Stimulated activated CD4-positive, alpha-beta T cell treated with anti-CD3 and anti-CD28 coated beads, TNF-alpha, amount 100 ng/mL, for 4 hours (primary cell): ENCODE results near the gene NAV2.
"Not testable (repeated sequence)": the region's sequence is repeated elsewhere in the genome, so short reads cannot be mapped to it uniquely, and the experiment has no call there.

ENCODE experiments used
- DNase-seq, 3 experiments: peaks; one replicate each; pipeline ENCODE4 v3.0.0-alpha.2; 2020; ENCODE audit warnings: low read depth in 3 of 3

NAV2 gene

GRCh38 chr11:19953336-19953735, 240.7 kb downstream of the NAV2 start:
- no peak for DNase-seq

- no peak for DNase-seq
Observed at GRCh38 chr11:19953909-19954308, 241.3 kb downstream of the NAV2 start.

DNA sequence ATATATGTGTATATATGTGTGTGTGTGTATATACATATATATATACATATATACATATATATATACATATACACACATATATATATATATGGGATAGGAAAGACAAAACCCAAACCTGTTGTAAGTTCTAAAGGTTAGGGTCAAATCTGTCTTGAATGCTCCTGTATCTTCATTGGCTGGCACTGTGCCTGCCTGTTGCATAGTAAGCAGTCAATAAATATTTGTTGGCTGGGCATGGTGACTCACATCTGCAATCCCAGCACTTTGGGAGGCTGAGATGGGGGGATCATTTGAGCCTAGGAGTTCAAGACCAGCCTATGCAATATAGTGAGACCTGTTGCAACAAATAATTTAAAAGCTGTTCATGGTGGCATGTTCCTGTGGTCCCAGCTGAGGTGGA, 242.3 kb downstream of the NAV2 start:
- DNase-seq, result no peak

DNA sequence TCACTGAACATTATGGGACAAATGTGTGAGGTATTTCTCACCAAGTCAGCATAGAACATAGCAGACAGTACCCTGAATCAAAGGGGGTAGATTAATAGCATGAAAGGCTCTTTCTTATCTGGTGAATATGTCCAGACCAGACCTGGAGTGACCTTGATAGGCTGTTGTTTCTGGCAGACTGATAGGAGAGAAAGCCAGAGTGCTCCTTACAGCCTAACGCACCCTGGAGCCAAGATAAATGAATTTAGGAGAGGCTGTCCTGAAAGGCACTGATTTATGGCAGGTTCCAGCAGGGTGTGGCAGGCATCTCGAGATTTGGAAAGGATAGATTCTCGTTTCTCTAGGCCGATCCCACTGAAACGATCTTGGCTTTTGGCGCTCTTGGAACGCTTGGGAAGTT, 243.0 kb downstream of the NAV2 start:
- DNase-seq, result no peak

- no peak for DNase-seq
Observed at GRCh38 chr11:19956228-19956627, 243.6 kb downstream of the NAV2 start.

- DNase-seq, result no peak
Observed at GRCh38 chr11:19957294-19957943, 244.8 kb downstream of the NAV2 start.

GRCh38 chr11:19958204-19958603, 245.6 kb downstream of the NAV2 start:
- no peak for DNase-seq

- DNase-seq, result no peak
Observed at GRCh38 chr11:19959210-19959609, 246.6 kb downstream of the NAV2 start.

DNA sequence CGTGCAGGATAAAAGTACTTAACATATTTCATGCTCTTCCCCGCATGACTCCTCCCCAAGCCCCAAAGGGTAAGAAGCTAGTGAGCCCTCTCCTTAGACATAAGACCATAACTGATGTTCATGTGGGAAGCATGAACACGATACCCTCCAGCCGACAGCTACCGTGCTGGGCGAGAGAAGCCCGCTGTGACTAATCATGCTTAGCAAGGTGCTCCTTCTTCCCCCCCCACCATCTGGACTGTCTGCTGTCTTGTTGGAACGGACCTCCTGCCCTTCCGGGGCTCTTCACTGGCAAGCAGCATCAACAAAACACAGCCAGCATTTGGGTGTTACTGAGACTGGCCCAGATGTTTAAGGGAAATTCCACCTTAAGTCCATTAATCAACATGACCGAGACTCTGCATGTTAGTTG, 247.0 kb downstream of the NAV2 start:
- DNase-seq, result no peak

DNA sequence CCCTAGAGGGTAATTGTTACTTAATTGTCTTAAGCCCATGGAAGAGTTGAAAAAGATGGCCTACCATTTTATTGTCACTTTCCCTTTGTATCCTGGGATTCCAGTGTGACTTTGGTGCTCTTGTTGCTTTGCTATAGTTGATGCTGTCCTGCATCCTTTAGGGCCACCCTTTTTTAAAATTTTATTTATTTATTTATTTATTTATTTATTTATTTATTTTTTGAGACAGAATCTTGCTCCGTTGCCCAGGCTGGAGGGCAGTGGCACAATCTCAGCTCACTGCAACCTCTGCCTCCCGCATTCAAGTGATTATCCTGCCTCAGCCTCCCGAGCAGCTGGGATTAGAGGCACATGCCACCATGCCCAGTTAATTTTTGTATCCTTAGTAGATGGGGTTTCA, 247.8 kb downstream of the NAV2 start:
- not testable (repeated sequence) for DNase-seq

DNA sequence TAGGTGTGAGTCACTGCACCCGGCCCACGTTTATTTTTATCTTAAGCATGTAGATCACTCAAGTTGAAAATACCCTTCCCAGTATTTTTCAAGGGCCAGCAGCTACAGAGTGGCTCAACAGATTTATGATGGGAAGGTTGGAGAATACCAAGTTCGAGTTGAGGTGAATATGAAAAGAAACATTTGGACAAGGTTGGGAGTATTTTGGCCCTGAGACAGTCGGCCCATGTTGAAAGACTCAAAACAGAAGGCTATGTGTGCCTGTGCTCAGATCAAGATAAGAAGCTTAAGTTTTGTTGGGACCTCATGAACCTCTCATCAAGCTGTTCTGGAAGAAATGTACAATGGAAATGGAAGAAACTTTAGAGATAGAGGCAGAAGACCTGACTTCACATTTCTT, 248.6 kb downstream of the NAV2 start:
- no peak for DNase-seq

DNA sequence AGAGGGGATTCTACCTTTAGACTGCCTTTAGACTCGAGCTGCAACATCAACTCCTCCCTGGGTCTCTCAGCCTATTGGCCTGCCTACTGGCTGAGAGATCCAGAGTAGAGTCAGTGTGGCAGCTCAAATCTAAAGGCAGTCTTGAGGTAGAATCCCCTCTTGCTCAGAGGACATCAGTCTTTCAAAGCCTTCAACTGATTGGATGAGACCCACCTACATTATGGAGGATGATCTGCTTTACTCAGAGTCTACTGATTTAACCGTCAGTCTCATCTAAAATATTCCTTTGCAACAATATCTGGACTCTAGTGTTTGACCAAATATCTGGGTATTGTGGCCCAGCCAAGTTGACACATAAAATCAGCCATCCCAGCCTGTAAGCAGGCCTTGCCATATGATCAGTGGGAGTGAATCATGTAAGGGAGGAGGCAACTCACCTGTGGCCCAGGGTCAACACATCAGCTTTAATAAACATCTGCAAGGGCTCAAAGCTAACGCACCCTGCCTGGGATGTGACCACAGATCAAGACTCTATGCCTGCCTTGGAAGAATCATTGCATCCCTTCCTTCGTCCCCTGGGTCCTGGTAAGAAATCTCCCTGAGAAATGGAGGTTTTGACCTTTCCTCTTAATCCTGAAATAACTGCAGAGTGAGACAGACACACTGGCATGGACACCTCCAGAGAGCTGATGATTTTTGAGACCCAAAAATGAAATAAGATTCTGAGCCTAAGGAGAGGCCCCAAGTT, 249.6 kb downstream of the NAV2 start:
- DNase-seq, result no peak

DNA sequence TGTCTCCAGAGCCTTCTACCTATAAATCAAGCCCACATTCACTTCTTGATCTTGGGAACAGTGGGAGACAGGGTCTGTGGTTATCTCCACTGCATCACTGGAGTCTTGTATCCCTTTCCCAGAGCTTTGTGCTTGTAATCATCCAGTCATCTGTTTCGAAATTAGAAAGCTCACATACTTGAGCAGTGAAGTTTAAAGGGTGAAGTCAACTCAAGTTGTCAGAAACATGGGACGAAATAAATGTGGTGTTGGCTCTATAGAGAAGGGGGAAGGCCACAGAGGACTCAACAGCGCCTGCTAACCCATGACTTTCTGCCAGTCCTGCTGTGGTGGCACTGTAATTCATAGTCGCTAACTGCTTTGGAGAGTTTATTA, 250.2 kb downstream of the NAV2 start:
- DNase-seq, result no peak

DNA sequence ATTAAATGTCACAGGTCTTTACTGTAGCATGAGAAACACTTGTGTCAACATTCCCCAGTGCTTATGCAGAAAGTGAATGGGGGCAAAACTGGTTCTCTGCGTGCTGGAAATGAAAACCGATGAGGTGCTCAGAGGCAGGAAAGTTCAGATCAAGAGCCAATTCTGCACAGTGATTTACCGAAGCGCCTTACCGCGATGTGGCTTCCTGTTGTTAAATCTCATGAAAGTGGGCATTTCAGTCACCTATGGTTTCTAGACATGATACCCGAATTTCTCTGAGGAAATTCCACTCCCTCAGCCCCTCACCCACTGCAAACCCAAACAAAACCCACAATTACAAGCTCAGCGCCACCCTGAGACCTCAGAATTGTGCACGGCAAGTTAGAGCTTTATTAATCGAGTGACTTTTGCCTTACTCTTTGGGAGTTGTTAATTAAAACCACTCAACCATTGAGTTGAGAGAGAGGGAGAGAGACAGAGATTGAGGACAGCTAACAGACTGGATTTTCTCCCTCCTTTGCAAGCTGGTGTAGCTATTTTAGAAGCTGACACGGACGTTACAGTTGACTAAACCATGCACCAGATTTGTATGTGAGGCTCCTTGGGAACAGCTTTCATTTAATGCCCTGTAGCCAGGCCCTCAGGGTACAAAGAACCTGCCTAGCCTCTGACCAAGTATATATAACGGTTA, 251.2 kb downstream of the NAV2 start:
- DNase-seq, result no peak

DNA sequence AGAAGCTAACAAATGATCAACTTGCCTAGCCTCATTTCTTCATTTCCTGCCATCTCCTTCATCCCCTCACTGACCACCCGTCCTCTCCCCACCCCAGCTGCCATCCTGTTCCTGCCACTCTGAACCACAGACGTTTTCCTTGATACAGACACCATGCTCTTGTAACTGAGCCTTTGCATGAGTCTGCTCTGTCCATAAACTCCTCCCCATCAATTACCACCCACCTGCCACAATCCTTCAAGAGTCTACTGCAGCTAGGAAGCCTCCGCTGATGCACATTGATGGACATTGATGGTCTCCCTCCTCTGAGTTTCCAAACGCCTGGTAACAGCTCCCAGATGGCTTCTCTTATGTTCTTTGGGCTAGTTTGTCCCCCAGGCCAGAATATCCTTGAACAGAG, 253.8 kb downstream of the NAV2 start:
- no peak for DNase-seq

GRCh38 chr11:19966927-19967326, 254.3 kb downstream of the NAV2 start:
- no peak for DNase-seq

DNA sequence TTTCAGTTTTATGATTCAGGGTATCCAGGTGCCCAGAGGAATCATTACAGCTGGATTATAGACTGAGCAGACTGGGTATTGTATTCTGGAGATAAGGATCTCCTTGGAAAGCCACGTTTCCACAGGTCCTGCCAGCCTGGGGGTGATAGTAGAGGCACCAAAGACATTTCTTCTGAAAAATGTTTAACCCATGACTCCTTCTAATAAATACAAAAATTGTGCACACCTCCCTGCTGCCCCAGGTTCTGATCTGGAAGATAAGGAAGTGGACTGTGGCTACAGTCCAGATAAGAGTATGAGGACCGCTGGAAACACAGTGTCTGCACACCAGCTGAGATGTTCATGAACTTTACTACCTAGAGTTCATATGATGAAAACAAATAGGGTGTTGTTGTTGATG, 255.2 kb downstream of the NAV2 start:
- no peak for DNase-seq

- no peak for DNase-seq
Observed at GRCh38 chr11:19968860-19969259, 256.2 kb downstream of the NAV2 start.

GRCh38 chr11:19970944-19971343, 258.3 kb downstream of the NAV2 start:
- no peak for DNase-seq

- no peak for DNase-seq
Observed at GRCh38 chr11:19972091-19972490, 259.5 kb downstream of the NAV2 start.

GRCh38 chr11:19972651-19973050, 260.0 kb downstream of the NAV2 start:
- no peak for DNase-seq

DNA sequence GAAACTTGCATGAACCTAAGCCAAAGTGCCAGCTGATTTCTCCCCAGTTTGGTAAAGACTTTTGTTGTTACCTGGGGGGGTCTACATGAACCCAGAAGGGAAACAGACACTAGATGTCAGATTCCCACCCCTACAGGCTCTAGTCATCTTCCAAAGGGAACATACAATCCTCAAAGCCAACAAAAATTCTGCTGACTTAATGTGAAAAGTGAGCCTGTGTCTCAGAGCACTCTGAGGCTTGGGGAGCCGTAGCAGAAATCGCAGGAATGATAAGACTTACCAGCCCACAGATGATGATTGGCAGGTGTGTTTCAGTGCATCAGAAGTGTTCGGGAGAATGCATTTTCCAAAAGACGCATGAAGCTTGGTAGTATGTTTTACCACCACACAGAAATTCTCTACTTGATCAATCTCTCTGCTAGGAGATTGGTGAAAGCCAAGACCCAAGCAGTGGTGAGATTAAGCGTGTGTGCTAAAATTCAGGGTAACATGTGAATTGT, 260.5 kb downstream of the NAV2 start:
- no peak for DNase-seq

- no peak for DNase-seq
Observed at GRCh38 chr11:19974886-19975285, 262.2 kb downstream of the NAV2 start.
